A673 (cell line): ENCODE results near the gene AFAP1. TPM values are rescaled to one million over a fixed set of nuclear protein-coding genes. Genes with fewer than 3 reads are reported as not detected.

Experiments
- BruUV-seq: library from RNA; stranded (reverse); fragments of 400-500 nt; replicated peaks from 2 replicates; lab custom pipeline; 2021; lab: Mats Ljungman, UMichigan
- CTCF ChIA-PET: fragments of 300-600 bp; sonication (Branson Sonifier 250); formaldehyde crosslinking; loops from one replicate; lab custom pipeline; 2022; ENCODE audit warnings: antibody characterized with exemption; lab: Charles Lee
- POLR2A ChIA-PET: fragments of 300-600 bp; sonication (Branson Sonifier 250); formaldehyde crosslinking; loops from one replicate; lab custom pipeline; 2022; ENCODE audit warnings: antibody characterized with exemption; ENCODE audit not compliant: low non-redundant PET; lab: Charles Lee
- DNase-seq: peaks from one replicate; pipeline ENCODE4 v3.0.0-alpha.2; 2015; ENCODE audit warnings: low spot score
- H3K27ac ChIP-seq: fragments of 200-600 bp; sonication (generic); 2 replicates; pipeline ENCODE4 v1.5.1; 2016; ENCODE audit warnings: mixed run types, low read depth, mild to moderate bottlenecking, mixed read lengths, antibody characterized with exemption, low read length; ENCODE audit not compliant: poor library complexity, severe bottlenecking
- H3K27me3 ChIP-seq: fragments of 200-600 bp; sonication (generic); replicated peaks from 2 replicates; pipeline ENCODE4 v1.6.1; 2017; ENCODE audit warnings: mixed run types, low read depth, mild to moderate bottlenecking, mixed read lengths, antibody characterized with exemption, low read length; ENCODE audit not compliant: insufficient read depth, poor library complexity
- H3K36me3 ChIP-seq: fragments of 200-600 bp; sonication (generic); 2 replicates; pipeline ENCODE4 v1.6.1; 2016; ENCODE audit warnings: mixed run types, mild to moderate bottlenecking, mixed read lengths, antibody characterized with exemption, low read length; ENCODE audit not compliant: insufficient read depth, poor library complexity, severe bottlenecking
- H3K4me1 ChIP-seq: fragments of 200-600 bp; sonication (generic); 2 replicates; pipeline ENCODE4 v1.6.1; 2017; ENCODE audit warnings: mixed run types, mild to moderate bottlenecking, mixed read lengths, antibody characterized with exemption, low read length; ENCODE audit not compliant: insufficient read depth, poor library complexity, severe bottlenecking
- H3K4me3 ChIP-seq: fragments of 200-600 bp; sonication (generic); 2 replicates; pipeline ENCODE4 v1.5.1; 2016; ENCODE audit warnings: low read depth, mixed run types, mild to moderate bottlenecking, mixed read lengths, low read length; ENCODE audit not compliant: poor library complexity, severe bottlenecking
- H3K9me3 ChIP-seq: fragments of 200-600 bp; sonication (generic); 2 replicates; pipeline ENCODE4 v1.6.1; 2016; ENCODE audit warnings: mixed run types, low read depth, mild to moderate bottlenecking, mixed read lengths, antibody characterized with exemption, low read length; ENCODE audit not compliant: poor library complexity, severe bottlenecking
- CTCF ChIP-seq: fragments of 300-800, 200-600 bp; sonication (generic); conservative IDR thresholded peaks from 2 replicates; pipeline ENCODE4 v1.5.1; 2017; ENCODE audit warnings: low read depth, mild to moderate bottlenecking, antibody characterized with exemption, low read length, moderate library complexity, mixed read lengths
- EZH2 ChIP-seq: fragments of 200-600 bp; sonication (generic); IDR thresholded peaks from 2 replicates; pipeline ENCODE4 v1.6.1; 2017; ENCODE audit warnings: borderline replicate concordance, low read depth, mild to moderate bottlenecking, mixed read lengths, antibody characterized with exemption, low read length; ENCODE audit not compliant: poor library complexity, severe bottlenecking
- intact Hi-C: fragments of 100-400 bp; cut with micrococcal nuclease; formaldehyde crosslinking; loops from one replicate; pipeline ENCODE4 v1.10.0; 2022; ENCODE audit not compliant: unreplicated experiment
- total RNA-seq: library from RNA; stranded (reverse); gene quantifications from 2 replicates; pipeline ENCODE4 v1.2.3, GENCODE V29; 2021

The AFAP1 gene
- total RNA-seq, 1 experiment from 2014 or later = 42.6 TPM

DNA sequence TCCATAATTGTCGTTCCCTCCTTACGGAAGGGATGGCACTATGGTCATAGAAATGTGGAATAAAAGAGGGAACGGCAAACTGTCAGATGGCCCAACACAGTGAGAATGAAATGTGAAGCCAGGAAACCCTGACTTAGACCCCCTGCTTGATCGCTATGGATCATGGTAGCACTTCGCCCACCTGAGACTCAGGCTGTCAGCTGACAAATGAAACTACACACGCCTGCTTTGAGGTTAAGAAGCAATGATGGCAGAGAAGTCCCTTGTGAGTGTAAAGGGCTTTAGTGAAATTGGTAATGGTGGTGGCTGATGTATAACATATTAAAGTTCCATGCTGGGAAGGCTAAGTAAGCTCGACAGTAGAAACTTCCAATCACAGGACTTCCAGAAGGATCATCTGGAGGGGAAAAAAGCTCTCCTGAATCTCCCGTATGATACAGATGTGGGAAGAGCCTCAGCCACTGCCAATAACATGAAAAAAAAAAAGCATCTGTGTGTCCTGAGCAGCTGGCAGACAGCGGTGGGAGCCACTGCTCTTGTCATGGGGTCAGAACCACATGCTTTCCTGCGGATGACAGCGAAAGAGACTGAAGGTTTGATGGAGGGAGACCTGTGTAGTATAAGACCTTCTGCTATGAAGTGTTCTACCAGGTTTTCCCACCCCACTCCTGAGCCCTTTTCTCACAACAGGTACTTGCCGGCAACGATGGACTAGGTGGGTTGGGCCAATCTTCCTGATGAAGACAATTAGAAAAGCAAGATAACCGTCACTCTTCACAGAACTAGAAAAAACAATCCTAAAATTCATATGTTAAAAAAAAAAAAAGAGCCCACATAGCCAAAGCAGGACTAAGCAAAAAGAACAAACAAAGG lies 107.6 kb downstream of the AFAP1 start:
- peaks cover 22% of the 10 kb centered on the region for H3K4me1 ChIP-seq
- CTCF ChIA-PET = no interaction called here
- no peak overlapping the region for H3K4me3 ChIP-seq
- POLR2A ChIA-PET = no interaction called here
- intact Hi-C loops = no loop called here
- H3K27me3 ChIP-seq = no peaks in the 10 kb centered on the region
- H3K27ac ChIP-seq = peak overlapping the region; percentile 51
- no peak for DNase-seq
- no TSS peak for BruUV-seq
- H3K36me3 ChIP-seq = peaks cover 7% of the 10 kb centered on the region
- H3K9me3 ChIP-seq = no peaks in the 10 kb centered on the region
- TF ChIP-seq CTCF = no peak
- TF ChIP-seq EZH2 = no peak

DNA sequence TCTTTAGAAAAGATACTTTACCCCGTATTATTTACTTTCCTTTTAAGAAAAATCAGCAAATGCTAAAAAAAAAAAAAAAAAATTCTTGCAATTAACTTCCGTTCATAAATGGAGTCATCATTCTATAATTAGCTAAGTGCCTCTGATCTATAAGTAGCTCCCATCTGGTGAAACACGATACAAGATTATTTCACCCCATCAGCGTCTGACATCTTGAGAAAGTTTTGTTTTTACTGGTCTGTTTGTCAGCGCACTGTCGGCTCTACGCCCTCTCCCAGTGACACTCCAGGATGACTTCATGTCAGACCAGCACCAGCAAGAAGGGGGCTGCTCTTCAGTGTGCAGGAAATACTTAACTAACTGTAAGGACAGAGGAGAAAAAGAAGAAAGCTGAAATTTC lies 108.3 kb downstream of the AFAP1 start:
- peaks cover 22% of the 10 kb centered on the region for H3K4me1 ChIP-seq
- no TSS peak for BruUV-seq
- H3K27me3 ChIP-seq = no peaks in the 10 kb centered on the region
- peak overlapping the region; percentile 51 for H3K27ac ChIP-seq
- ChIA-PET POLR2A (no interaction called here), CTCF (no interaction called here)
- H3K4me3 ChIP-seq = no peak overlapping the region
- TF ChIP-seq EZH2 (no peak), CTCF (no peak)
- DNase-seq = peak; percentile 43
- no peaks in the 10 kb centered on the region for H3K9me3 ChIP-seq
- peaks cover under 1% of the 10 kb centered on the region for H3K36me3 ChIP-seq
- intact Hi-C loops = no loop called here

DNA sequence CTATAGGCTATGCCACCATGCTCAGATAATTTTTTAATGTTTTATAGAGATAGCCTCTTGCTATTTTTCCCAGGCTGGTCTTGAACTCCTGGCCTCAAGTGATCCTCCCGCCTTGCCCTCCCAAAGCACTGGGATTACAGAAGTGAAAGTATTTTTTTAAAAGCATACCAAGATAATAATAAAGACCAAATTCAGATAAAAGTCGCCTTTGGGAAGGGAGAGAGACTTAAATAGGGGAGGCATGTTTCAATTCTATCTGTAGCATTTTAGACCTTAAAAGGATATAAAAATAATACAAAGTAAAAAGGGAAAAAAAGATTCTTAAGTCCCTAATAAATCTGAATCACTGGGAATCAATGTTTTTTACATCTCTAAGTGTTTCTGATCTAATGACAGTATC lies 108.9 kb downstream of the AFAP1 start:
- intact Hi-C loops = no loop called here
- H3K9me3 ChIP-seq = no peaks in the 10 kb centered on the region
- TF ChIP-seq EZH2 = no peak
- TF ChIP-seq CTCF = no peak
- BruUV-seq = no TSS peak
- DNase-seq = no peak
- H3K27ac ChIP-seq = no peak overlapping the region
- H3K36me3 ChIP-seq = no peaks in the 10 kb centered on the region
- H3K4me3 ChIP-seq = no peak overlapping the region
- ChIA-PET CTCF (no interaction called here), POLR2A (no interaction called here)
- H3K27me3 ChIP-seq = no peaks in the 10 kb centered on the region
- H3K4me1 ChIP-seq = peaks cover 27% of the 10 kb centered on the region
